Measurements from ENCODE around the gene TMEM53.

- TF ChIP-seq CTCF (IDR thresholded peaks at IDR 0.05) (peak; percentile 32 to 55 (median 44)), POLR2A (IDR thresholded peaks at IDR 0.05) (no peak), POLR2AphosphoS5 (IDR thresholded peaks at IDR 0.05) (no peak)
These were observed 18.7 kb downstream of the TMEM53 start for GRCh38 chr1:44655609-44656008.
